HG02678 (cell line): Measurements from ENCODE around the gene ERF.

Source experiments
- ATAC-seq: cut with Tn5 transposase; IDR thresholded peaks from one replicate; pipeline ENCODE4 v1.9.1; 2021; ENCODE audit warnings: mild to moderate bottlenecking, moderate library complexity; ENCODE audit not compliant: unreplicated experiment

Gene ERF

GRCh38 chr19:42244347-42245220, 10.3 kb downstream of the ERF start:
- ATAC-seq, result peak; percentile 35

GRCh38 chr19:42242512-42243409, 12.2 kb downstream of the ERF start, which contains the start of gene GSK3A:
Gene GSK3A, minus strand, starts transcription at chr19:42242602. Its CDS starts 137 bp downstream, at chr19:42242465.
- ATAC-seq, result peak; percentile 67

GRCh38 chr19:42242069-42242511, 12.8 kb downstream of the ERF start:
- peak; percentile 1 for ATAC-seq

- no peak for ATAC-seq
These were observed 13.6 kb downstream of the ERF start for GRCh38 chr19:42241279-42241678.

- no peak for ATAC-seq
These were observed 15.2 kb downstream of the ERF start for GRCh38 chr19:42239544-42240220.

GRCh38 chr19:42235181-42235580, 19.7 kb downstream of the ERF start:
- ATAC-seq, result no peak

GRCh38 chr19:42234364-42234763, 20.6 kb downstream of the ERF start:
- ATAC-seq, result no peak

GRCh38 chr19:42233678-42234292, 21.1 kb downstream of the ERF start:
- ATAC-seq, result no peak

- no peak for ATAC-seq
These were observed 21.8 kb downstream of the ERF start for GRCh38 chr19:42233106-42233505.

- ATAC-seq, result no peak
These were observed 22.5 kb downstream of the ERF start for GRCh38 chr19:42232435-42232834.

GRCh38 chr19:42230571-42230970, 24.4 kb downstream of the ERF start:
- no peak for ATAC-seq

- ATAC-seq, result no peak
These were observed 25.0 kb downstream of the ERF start for GRCh38 chr19:42229855-42230351.

GRCh38 chr19:42229301-42229854, 25.6 kb downstream of the ERF start:
- ATAC-seq, result no peak

GRCh38 chr19:42228641-42229040, 26.3 kb downstream of the ERF start:
- ATAC-seq, result no peak

- no peak for ATAC-seq
These were observed 28.0 kb downstream of the ERF start for GRCh38 chr19:42226886-42227285.

- ATAC-seq, result no peak
These were observed 29.1 kb downstream of the ERF start for GRCh38 chr19:42225718-42226292.

GRCh38 chr19:42224940-42225717, 29.8 kb downstream of the ERF start:
- no peak for ATAC-seq

- ATAC-seq, result no peak
These were observed 34.2 kb downstream of the ERF start for GRCh38 chr19:42220751-42221097.
